HG03039 (cell line): ENCODE measurements around the gene KIF1B.
"Not testable (repeated sequence)": the region's sequence is repeated elsewhere in the genome, so short reads cannot be mapped to it uniquely, and the experiment has no call there.

Source experiments
- ATAC-seq: cut with Tn5 transposase; IDR thresholded peaks from one replicate; pipeline ENCODE4 v1.9.1; 2021; ENCODE audit warnings: mild to moderate bottlenecking, moderate library complexity; ENCODE audit not compliant: unreplicated experiment

The KIF1B gene

DNA sequence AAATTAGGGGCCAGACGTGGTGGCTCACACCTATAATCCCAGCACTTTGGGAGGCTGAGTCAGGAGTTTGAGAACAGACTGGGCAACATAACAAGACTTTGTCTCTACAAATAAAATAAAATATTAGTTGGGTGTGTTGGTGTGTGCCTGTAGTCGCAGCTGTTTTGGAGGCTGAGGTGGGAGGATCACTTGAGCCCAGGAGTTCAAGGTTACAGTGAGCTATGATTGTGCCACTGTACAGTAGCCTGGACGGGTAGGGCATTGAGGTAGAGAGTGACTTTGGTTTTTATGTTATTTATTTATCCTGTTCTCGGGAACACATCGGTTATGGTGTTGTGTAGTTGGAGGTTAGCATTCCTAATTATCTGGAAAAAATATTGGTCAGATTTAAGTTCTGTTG, 19.5 kb downstream of the KIF1B start:
- ATAC-seq, result no peak

DNA sequence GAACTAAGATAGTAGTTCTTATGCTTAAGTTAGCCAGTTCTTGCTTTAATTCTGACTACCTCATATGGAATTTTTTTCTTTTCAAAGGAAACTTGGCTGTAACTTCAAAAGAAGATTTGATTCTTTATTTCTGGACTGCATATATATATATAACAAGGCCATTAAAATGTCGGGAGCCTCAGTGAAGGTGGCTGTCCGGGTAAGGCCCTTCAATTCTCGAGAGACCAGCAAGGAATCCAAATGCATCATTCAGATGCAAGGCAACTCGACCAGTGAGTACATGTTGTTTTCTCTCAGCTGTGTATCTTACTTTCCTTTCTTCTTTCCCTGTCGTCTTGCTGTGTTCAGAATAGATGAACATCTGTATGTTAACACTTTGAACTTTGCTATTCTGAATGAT, 21.8 kb downstream of the KIF1B start:
- no peak for ATAC-seq

DNA sequence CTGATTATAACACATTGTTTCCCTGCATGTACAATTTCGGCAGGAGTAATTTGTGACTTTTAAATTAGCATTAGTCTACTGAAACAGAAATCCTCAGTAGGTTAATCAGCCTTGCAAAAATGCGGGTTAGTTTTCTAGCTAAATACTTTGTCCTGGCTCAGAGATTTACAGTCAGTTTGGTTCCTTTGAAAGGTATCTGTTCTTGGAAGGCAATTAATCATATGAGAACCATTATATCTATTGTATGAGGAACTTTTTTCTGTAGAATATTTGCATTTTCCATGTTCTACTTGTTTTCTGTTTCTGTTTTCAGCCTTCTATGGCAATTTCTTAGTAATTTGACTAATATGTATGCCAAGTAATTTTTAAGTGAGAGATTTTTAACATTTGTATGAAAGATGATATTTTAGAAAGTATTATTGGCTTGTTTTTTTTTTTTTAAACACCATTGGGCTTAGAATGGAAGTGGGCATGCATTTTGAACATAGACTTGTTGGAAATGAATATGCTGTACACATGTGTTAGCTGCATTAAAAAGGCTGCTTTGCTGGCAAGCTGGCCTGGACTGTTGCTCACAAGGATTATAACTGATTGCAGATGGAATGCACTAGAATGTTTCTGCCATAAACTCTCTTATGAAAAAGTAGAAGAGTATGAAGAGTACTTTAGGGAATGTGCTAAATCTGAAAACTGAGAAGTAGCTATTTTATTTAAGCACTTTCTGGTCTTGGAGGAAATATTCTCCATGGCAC, 26.2 kb downstream of the KIF1B start:
- ATAC-seq, result no peak

DNA sequence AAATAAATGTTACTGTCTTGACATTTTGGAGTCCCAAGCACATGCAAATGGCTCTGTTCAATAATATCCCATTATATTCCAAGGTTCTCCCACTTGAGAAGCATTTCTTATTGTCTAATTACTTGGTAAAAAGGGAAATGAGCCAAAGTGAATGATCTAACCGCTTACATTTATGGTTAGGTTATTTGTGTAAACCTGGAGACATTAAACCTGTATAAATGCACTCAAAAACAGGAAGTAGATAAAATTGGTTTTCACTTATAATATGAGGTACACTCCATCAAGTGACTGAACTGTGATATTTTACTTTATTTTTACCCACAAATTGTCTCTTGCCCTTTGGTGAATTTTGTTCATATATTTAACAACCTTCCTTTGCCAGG, 26.8 kb downstream of the KIF1B start:
- ATAC-seq, result no peak

- ATAC-seq, result no peak
These were observed 31.8 kb downstream of the KIF1B start for GRCh38 chr1:10242135-10242534.

- no peak for ATAC-seq
These were observed 32.4 kb downstream of the KIF1B start for GRCh38 chr1:10242811-10243210.

- no peak for ATAC-seq
These were observed 35.3 kb downstream of the KIF1B start for GRCh38 chr1:10245674-10246073.

DNA sequence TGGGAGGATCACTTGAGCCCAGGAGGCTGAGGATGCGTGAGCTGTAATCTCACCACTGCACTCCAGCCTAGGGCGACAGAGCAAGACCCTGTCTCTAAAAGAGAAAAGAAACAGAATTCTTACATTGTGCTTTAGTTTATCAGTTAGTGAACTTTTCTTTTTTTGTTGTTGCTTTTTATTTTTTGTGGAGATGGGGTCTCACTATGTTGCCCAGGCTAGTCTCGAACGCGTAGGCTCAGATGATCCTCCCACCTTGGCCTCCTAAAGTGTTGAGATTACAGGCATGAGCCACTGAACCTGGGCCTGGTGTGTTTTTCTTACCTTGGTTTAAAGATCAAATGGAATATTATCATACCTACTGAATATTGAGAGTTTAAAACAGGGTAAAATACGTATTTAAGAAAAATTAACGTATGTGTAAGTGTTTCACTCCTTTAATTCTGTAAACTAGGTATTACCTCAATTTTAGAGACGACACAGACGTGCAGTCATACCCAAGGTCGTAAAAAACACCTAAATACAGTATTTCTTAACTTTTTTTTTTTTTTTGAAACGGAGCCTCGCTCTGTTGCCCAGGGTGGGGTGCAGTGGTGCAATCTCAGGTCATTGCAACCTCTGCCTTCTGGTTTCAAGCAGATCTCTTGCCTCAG, 39.6 kb downstream of the KIF1B start:
- no peak for ATAC-seq

GRCh38 chr1:10250663-10251062, 40.3 kb downstream of the KIF1B start:
- ATAC-seq, result no peak

GRCh38 chr1:10251325-10252108, 41.1 kb downstream of the KIF1B start:
- ATAC-seq, result not testable (repeated sequence)

DNA sequence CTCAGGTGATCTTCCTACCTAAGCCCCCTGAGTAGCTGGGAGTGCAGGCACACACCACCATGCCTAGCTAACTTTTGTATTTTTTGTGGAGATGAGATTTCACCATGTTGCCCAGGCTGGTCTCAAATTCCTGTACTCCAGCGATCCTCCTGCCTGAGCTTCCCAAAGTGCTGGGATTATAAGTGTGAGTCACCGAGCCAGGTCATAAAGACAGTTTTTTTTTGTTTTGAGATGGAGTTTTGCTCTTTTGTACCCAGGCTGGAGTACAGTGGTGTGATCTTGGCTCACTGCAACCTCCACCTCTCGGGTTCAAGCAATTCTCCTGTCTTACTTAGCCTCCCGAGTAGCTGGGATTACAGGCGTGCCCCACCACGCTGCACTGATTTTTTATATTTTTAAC, 42.1 kb downstream of the KIF1B start:
- ATAC-seq, result no peak

- ATAC-seq, result no peak
These were observed 42.8 kb downstream of the KIF1B start for GRCh38 chr1:10253149-10253548.

DNA sequence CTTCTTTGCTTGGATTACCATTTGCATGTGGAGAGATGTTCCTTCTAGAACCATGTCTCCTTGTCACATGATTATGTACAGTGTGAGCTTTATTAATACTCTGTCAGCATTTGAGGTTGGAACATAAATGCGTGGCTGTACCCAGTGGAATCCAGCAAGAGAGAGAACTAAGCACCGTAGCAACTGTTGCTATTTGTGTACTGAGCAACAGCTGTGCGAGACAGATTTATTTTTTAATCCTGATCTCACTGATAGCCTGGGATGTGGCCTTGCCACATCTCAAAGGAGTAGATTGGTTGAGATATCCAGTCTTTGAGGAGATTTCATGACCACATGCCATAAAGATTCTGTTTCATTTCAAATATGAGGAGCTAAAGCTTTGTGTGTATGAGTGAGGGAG, 43.4 kb downstream of the KIF1B start:
- ATAC-seq, result no peak

- ATAC-seq, result no peak
These were observed 47.5 kb downstream of the KIF1B start for GRCh38 chr1:10257851-10258250.

DNA sequence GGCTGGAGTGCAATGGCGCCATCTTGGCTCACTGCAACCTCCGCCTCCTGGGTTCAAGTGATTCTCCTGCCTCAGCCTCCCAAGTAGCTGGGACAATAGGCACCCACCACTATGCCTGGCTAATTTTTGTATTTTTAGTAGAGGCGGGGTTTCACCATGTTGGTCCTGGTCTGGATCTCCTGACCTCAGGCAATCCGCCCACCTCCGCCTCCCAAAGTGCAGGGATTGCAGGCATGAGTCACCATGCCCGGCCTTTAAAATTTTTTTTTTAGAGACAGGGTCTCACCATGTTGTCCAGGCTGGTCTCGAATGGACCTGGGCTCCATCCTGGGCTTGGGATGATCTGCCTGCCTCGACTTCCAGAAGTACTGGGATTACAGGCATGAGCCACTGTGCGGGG, 49.2 kb downstream of the KIF1B start:
- not testable (repeated sequence) for ATAC-seq

DNA sequence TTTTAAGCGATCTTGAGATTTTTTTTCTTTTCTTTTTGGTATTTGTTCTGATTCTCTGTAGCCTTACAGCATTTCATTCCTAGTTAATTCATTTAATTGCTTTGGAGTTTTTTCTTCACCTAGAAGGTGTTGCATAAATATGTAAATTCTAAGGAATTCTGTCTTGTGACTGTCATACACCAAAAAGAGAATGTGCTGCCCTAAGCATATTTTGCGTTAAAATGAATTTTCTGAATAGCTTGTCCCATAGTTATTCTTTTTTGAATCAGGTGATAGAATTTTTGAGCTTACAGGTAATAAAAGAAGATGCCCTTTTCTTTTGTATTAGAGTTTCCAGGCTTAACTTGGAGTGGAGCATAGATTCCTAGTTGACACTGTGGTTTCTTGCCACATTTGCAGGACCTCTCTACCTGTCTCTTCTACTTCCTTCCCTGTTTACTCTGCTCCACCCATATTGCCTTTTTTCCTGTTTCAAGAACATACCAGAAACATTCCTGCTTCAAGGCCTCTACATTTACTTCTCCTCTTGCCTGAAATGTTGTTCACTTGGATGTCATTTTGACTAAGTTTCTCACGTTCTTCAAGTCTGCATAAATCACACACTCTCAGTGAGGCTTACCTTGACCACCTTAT, 53.2 kb downstream of the KIF1B start:
- ATAC-seq, result no peak

DNA sequence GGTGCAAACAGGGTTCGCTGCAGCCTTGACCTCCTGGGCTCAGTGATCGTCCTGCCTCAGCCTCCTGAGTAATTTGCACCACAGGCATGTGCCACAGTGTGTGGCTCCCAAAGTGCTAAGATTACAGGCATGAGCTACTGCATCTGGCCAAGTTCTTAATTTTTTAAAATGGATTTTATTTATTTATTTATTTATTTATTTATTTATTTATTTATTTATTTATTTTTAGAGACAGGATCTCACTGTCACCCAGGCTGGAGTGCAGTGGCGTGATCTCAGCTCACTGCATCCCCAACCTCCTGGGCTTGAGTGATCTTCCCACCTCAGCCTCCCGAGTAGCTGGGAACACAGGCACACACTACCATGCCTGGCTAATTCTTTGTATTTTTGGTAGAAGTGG, 54.7 kb downstream of the KIF1B start:
- no peak for ATAC-seq

DNA sequence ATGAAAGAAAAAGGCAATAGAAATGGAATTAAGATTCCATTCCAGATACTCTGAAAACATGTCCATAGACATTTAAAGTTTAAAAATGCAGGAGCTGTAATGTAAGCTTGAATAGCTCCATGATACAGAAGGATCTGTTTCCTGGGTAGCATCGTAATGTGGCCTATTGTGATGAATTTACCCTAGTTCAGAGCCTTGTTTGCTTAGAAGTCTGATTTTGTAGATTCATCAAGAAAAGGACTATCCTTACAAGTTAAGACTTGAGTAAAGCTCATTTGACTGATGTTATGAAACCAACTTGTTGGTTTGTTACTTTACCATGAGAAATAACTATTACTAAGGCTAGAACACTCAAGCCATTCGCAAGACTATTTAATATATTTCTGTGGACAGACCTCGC, 55.5 kb downstream of the KIF1B start:
- ATAC-seq, result no peak

DNA sequence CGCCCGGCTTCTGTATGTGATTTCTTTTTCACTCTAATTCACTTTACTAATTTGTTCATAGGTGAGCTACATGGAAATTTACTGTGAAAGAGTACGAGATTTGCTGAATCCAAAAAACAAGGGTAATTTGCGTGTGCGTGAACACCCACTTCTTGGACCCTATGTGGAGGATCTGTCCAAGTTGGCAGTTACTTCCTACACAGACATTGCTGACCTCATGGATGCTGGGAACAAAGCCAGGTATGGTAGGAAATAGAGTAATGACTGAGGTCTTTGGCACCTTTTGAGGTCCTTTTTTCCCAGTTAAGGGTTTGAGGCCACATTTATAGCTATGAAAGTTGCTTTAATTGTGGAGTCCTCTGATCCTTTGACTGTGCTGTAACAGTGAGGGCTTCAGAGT, 56.9 kb downstream of the KIF1B start:
- ATAC-seq, result no peak

- ATAC-seq, result no peak
These were observed 57.6 kb downstream of the KIF1B start for GRCh38 chr1:10267921-10268320.

DNA sequence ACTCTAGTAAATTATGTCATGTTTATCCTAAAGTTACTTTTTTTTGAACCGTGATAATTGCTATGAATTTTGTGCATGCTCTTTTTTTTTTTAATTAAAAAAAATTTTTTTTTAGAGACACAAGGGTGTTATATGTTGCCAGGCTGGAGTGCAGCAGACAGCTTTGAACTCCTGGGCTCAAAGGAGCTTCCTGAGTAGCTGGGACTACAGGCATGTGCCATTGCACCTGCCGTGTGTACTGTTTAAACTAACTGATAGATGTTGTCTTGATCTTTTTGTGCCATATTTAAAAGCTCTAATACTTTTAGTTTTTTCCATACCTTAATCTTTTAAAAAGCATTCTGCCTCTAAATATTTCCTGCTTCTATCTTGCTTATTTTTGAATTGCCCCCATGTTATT, 60.7 kb downstream of the KIF1B start:
- ATAC-seq, result no peak

DNA sequence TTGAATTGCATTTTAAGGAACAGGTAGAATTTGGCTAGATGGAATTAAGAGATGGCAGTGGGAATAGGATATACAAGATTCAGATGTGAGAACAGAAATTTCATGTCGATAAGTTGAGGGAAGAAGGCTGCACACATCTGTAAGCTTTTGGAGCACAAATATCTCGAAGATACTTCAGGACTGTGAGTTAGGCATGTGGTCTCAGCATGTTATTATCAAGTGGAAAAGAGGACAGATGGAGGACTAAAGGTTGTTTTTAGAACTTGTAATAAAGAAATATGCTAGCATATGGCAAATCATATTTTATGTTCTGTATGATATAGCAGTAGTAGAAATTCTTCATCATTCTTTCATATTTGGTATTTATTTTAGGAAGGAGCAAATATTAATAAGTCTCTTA, 61.5 kb downstream of the KIF1B start:
- ATAC-seq, result no peak
